IPS-18c (cell line): ENCODE results near the gene GLUD1.
A peak's percentile ranks its signal among the peaks of the same experiment; 100 is the strongest.
"Not testable (repeated sequence)": the region's sequence is repeated elsewhere in the genome, so short reads cannot be mapped to it uniquely, and the experiment has no call there.

Experiments
- H3K4me3 ChIP-seq: 2 replicates; pipeline ENCODE4 v1.7.0; 2013; ENCODE audit warnings: low read depth, mild to moderate bottlenecking, low read length, moderate library complexity; ENCODE audit not compliant: insufficient read depth
- H3K9me3 ChIP-seq: one replicate; pipeline ENCODE4 v1.6.1; 2013; ENCODE audit warnings: mild to moderate bottlenecking, low read length, moderate library complexity; ENCODE audit not compliant: control insufficient read depth, insufficient read depth

GLUD1 gene

DNA sequence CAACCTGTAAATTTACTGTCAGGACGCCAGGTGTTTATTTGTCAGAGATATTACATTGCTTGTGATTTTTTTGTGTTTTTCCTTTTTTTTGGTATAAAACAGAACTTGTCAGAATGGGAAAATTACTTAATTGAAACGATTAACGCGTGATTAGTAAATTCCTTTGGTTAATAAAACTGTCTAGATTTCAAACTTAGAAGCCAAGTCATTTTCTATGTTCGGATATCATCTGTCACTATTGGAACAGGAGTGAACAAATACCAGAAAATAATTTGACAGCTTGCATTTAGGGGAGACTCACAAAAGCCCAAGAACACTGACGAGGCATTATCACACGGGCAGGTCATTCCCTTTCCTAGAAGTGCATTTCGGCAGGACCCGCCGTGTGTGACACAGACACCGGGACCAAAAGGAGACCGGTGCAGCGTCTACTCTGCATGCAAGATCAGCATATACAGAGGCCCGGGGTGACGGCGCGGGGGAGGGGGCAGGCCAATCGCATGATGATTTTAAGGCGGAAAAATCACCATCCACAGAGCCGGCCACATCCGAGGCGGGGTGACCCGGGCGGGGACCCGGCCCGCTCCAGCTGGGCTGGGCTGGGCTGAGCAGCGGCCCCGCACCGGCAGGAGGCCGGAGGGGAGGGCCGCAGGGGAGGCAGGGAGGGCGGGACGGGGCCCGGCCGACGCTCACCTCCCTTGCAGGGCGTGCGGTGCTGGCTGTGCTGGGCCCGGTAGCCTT lies 841 bp downstream of the GLUD1 start:
- Histone ChIP-seq H3K9me3 (no peaks in the 10 kb centered on the region), H3K4me3 (peak overlapping the region; percentile 75)

DNA sequence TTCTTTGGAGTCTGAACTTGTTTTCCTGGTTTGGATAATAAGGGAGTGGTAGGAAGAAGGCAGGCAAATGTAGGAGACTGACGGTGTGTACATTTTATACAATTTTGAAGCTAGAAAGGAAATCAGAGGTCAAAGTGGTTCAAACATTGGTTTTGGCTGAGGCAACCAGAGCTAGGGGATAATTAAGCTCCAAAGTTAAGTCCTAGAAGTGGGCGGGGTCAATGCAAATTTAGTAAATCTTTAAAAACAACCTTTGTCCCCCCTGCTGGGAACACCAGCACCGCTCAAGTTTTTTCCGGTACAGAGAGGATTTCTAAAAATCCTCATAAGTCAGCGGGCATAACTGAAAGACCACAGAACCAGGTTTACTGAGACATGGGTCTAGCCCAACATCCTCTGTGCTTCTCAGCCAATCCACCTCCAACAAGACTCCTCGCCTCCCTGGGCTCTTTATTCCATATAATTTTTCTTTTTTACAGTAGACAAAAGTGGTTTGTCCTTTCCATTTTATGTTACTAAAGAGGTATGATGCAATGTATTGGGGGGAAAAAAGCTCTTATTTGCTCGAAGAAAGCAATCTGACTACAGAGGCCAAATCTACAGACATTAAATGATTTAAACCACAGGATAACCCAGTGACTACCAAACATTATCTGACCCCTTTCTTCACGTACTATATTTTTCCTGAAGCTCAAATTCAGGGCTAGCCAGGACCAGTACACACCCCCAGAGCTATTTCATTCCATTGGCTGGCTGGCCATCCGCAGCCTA lies 1.6 kb downstream of the GLUD1 start:
- H3K4me3 ChIP-seq: peak overlapping the region; percentile 75

DNA sequence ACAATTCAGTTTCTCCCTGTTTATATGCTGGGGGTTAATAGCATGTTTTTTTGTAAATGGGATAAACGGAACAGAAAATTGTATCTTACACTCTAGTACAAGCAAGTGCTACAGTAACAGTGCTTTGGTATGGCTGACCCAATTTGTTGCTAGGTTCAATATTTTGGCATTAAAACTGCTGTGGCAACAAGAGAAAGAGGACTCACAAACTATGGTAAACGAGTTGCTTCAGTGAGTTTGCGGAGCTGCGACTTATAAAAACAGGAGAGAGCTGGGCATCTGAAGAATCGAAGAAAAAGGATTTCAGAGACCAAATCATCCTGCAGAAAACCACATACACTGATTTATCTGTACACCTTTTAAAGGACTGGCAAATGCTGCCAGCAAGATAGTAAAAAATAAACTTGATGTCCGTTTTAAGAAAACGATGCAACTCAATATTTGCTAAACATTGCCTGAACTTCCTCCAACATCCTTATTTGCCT lies 2.2 kb downstream of the GLUD1 start:
- peak overlapping the region; percentile 75; the same call in 1 of the 2 replicates for H3K4me3 ChIP-seq
- H3K9me3 ChIP-seq: no peaks in the 10 kb centered on the region

More for the DNA sequence above, 1.6 kb downstream of the GLUD1 start:
- H3K9me3 ChIP-seq: no peaks in the 10 kb centered on the region

DNA sequence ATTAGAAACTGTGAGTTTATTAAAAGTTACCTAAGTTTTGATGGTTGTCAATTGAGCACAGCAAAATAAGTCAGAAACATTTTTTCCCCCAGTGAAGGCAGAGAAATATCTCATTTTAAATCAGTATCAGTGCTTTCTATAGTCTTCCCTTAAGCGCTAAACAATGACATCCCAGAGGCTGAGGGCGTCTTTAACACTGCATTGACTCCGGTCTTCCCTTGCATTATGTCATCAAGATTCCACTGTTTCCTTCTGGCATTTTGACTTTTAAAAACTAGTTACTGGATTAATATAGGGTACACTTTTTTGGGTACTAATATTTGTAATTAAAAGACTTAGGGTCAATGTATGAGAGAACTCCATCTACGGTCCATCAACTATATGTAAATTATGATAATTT lies 3.9 kb downstream of the GLUD1 start:
- H3K9me3 ChIP-seq: no peaks in the 10 kb centered on the region
- no peak overlapping the region for H3K4me3 ChIP-seq

DNA sequence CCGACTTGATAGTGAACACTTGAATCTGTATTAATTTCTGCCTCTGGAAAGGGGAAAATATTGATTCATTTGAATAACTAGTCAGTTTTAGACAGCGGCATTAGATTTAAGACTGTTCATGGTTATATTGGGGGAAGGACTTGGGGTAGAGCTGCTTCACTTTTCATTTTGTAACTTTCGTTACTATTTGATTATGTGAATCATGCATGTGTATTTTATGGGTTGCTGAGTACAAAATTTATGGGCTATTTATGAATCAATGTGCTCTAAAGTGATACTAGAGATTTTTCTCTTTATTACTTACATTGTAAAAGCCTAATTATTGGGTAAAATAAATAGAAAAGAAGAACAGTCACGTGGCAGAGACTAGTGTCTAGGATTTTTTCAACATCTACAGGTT lies 4.9 kb downstream of the GLUD1 start:
- Histone ChIP-seq H3K9me3 (no peaks in the 10 kb centered on the region), H3K4me3 (no peak overlapping the region)

DNA sequence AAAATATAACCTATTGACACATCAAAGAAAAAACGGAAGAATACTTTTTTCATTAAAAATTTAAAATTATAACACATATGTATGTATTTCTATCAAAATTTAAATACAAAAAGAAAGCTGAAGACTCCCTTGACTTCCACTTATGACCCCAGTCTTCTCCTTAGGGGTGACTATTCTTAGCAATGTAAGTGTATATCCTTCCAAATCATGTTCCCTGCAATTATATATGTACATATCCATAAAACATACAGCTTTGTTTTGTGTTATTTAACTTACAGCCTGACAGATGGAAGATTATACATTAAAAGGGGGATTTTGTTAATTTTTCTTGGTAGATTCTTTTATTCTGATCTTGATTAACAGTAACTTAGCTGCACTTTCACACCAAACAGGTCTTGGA lies 9.1 kb downstream of the GLUD1 start:
- Histone ChIP-seq H3K9me3 (no peaks in the 10 kb centered on the region), H3K4me3 (no peak overlapping the region)

DNA sequence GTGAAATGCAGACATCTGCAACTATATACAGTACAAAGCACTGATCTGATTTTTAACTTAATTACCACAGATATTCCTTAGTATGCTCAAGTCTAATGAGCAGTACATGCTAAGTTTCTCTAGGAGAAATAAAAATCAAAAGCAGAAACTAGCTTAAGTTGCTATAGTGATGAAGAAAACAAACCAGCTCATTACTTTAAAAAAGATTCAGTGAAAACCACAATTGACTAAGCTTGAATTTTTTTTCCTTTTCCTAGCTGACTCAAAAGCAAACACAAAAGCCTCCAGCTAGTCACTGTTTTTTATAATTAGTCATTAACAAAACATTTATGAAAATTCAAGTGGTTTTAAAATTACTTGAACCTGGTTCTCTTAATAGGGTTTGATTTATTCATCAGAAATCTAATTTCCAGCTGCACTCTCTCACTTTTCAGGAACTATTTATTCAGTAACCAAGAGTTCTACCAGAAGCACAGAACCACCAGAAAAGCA lies 10.3 kb downstream of the GLUD1 start:
- not testable (repeated sequence) for H3K4me3 ChIP-seq, H3K9me3 ChIP-seq

DNA sequence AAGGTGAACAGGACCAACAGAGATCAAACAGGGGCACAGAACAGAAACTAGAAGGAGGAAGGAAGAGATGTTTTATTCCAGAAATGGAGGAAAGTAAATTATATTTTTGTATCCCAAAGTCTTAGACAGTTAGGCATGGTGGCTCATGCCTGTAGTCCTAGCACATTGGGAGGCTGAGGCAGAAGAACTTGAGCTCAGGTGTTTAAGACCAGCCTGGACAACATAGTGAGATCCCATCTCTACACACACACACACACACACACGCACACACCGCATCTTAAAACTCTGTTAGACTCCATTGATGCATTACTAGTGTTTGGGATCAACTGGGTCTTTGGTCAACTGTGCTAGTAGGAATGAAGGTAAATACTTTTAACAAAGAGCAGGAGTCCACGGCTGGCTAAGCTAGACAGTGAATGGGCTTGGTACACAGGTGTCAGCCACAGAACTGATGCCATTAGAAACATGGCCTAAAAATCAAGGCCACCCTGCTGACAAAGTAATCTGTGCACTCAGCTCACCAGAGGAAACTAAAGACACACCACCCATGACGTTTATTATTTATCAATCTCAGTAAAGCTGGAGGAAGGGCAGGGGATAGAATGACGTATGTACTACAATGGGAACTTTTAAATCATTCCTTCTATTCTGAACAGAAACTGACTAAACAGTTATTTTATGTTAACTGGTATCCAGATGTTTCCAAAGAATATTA lies 10.9 kb downstream of the GLUD1 start:
- H3K9me3 ChIP-seq, H3K4me3 ChIP-seq: not testable (repeated sequence)

DNA sequence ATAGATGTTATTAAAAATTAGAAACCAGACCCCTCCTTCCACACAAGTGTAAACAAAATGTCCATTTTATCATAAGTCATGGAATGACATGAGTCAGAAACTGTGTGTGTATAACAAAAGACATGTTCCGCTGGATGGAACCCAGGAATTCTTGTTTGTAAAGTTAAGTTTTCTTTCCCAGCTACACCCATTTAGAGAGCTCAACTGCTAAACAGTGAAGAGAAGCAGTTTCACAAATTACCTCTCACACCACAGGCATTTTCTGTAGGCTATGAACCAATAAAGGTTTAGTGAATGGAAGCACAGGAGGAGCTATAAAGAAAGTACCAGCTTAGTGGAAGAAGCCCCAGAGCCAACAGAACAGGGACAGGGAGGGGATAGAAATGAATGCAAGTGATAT lies 12.4 kb downstream of the GLUD1 start:
- not testable (repeated sequence) for H3K4me3 ChIP-seq, H3K9me3 ChIP-seq

DNA sequence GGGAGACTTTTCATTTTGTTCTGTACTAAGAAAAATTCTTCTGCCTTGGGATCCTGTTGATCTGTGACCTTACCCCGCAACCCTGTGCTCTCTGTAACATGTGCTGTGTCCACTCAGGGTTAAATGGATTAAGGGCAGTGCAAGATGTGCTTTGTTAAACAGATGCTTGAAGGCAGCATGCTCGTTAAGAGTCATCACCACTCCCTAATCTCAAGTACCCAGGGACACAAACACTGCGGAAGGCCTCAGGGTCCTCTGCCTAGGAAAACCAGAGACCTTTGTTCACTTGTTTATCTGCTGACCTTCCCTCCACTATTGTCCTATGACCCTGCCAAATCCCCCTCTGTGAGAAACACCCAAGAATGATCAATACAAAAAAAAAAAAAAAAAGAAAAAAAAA lies 13.1 kb downstream of the GLUD1 start:
- not testable (repeated sequence) for H3K4me3 ChIP-seq, H3K9me3 ChIP-seq

DNA sequence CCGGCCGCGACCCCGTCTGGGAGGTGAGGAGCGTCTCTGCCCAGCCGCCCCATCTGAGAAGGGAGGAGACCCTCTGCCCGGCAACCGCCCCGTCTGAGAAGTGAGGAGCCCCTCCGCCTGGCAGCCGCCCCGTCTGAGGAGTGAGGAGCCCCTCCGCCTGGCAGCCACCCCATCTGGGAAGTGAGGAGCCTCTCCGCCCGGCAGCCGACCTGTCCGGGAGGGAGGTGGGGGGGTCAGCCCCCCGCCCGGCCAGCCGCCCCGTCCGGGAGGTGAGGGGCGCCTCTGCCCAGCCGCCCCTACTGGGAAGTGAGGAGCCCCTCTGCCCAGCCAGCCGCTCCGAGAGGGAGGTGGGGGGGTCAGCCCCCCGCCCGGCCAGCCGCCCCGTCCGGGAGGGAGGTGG lies 14.0 kb downstream of the GLUD1 start:
- H3K4me3 ChIP-seq: not testable (repeated sequence)

DNA sequence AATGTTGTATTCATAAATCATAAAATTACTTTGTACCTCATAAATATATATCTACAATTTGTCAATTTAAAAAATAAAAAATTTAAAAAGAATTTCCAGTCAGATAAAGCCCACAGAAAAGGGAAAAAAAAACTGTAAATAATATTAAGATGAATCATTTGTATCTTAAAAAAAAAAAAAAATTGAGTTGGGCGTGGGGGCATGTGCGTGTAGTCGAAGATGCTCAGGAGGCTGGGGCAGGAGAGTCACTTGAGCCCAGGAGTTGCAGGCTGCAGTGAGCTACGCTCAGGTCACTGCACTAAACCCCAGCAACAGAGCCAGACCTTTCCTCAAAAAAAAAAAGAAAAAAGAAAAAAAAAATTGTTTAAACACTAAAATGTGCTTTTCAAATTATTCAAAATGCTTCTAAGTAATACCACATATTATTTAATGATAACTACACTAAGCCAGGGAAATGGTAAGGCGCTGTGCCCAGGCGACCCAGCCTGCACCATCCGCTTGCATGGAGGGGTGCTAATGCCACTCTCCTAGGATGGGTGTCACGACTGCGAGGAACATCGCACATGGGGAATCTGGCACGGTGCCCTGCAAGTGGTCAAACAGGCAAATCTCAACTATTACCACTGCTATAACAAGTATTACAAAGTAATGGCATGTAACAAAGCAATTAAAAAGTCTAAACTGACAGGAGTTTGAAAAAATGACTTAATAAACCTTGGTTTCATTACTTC lies 15.4 kb downstream of the GLUD1 start:
- H3K4me3 ChIP-seq: no peak overlapping the region
- H3K9me3 ChIP-seq: no peaks in the 10 kb centered on the region

More for the DNA sequence above, 14.0 kb downstream of the GLUD1 start:
- H3K9me3 ChIP-seq: not testable (repeated sequence)

DNA sequence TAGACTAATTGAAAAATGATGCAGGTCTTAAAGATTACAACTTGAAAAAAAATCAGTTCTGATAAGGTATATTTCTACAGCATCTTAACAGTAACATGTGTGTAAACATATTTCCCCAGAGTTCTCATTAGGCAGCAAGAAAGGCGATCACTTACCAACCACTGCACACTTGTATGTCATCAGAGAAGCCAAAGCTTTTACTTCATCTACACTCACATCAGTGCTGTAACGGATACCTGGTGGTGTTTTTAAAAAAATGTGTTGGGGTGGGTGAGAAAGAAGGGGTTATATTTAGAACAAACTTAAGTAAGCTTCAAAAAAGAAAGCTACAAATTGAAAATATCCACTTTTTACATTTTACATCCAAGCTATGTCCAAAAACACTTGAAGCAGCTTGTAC lies 18.2 kb downstream of the GLUD1 start:
- not testable (repeated sequence) for H3K4me3 ChIP-seq, H3K9me3 ChIP-seq

DNA sequence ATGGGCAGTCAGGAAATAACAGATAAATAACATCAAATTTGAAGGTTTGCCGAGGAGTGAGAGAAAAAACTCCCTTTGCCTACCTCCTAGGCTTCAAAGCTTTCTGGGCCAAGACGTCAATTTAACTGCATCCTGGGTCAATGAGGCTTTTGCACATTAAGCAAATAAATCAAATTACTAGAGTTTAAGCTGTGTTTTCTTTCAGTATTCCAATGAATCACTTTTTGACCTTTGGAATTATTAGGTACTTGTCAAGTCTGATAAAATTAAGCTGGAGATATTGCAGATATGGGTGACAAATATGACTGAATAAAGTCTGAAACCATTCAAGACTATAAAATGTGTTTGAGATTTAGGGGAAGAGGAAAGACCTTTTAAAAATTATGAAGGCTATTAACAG lies 22.2 kb downstream of the GLUD1 start:
- H3K4me3 ChIP-seq: no peak overlapping the region
- no peaks in the 10 kb centered on the region for H3K9me3 ChIP-seq

DNA sequence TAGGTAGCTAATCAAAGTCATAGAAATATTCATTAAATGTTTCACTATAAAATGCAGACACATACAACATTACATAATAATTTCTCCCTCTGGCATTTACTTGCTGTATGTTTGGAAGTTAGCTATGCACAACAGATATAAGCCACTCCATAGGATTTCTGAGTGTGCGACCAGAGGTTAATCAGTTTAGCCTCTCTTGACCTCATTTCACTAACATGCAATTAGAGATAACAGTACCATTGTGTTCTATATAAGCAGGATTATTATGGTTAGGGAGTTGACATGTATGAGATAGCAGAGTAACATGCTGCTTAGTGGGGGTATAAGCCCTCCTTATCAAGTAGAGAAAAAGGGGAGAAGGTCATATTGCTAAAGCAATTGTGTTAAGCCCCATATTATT lies 26.4 kb downstream of the GLUD1 start:
- Histone ChIP-seq H3K4me3 (no peak overlapping the region), H3K9me3 (no peaks in the 10 kb centered on the region)

DNA sequence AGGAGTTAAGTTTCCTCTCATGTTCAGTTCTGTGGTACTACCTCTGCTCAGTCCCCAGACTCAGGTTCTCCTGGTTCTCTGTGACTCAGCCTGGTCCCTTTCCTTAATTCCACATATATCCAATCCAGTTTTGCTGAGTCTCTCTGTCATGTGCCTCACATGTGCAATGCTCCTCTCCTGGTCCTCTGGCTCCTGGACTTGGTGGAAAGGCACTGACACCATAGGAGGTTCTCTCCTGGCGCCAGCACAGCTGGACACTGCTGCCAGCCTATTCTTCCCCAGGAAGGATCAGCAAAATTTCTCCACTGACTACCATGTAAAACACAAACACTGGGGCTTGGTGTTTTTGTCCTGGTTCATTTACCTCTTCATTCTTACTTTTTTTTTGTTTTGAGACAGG lies 27.8 kb downstream of the GLUD1 start:
- Histone ChIP-seq H3K4me3 (no peak overlapping the region), H3K9me3 (no peaks in the 10 kb centered on the region)

DNA sequence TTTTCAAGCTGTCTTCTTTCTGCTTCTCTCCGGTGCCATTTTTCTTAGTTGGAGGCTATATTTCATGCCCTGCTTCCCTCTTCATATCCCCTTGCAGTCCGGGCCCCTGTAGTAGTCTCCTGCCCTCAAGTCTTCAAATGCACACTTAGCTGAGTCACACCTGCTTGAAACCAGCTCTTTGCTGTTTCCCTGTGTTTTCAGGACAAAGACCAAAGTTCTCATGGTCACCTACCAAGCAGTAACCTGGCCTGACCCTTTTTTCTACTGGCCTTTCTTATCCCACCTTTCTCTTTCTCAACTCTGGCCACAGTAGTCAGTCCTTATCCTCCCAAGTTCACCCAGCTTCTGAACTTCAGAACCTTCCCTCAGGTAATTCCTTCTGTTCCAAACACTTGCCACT lies 28.5 kb downstream of the GLUD1 start:
- Histone ChIP-seq H3K9me3 (no peaks in the 10 kb centered on the region), H3K4me3 (no peak overlapping the region)
